MCF 10A (cell line): ENCODE data around the gene SKIC2. TPM values are rescaled to one million over a fixed set of nuclear protein-coding genes. Genes with fewer than 3 reads are reported as not detected.
"Not testable (repeated sequence)": the region's sequence is repeated elsewhere in the genome, so short reads cannot be mapped to it uniquely, and the experiment has no call there.

Experiments used
- BruUV-seq: library from RNA; stranded (reverse); fragments of 400-500 nt; replicated peaks from 2 replicates; lab custom pipeline; 2021; lab: Mats Ljungman, UMichigan
- CTCF ChIA-PET: fragments of 300-600 bp; sonication (Branson Sonifier 250); formaldehyde crosslinking; extraction: SDS; loops from one replicate; lab custom pipeline; 2021; ENCODE audit warnings: antibody characterized with exemption, inconsistent platforms; lab: Yijun Ruan, JAX
- POLR2A ChIA-PET: fragments of 300-600, 350-650 bp; sonication (Branson Sonifier 250); formaldehyde crosslinking; extraction: SDS; loops from one replicate; lab custom pipeline; 2020; ENCODE audit warnings: antibody characterized with exemption, inconsistent platforms; lab: Yijun Ruan, JAX
- DNase-seq: peaks from one replicate; pipeline ENCODE4 v3.0.0-alpha.2; 2018; ENCODE audit not compliant: unreplicated experiment
- H3K27ac Mint-ChIP-seq: one replicate; pipeline ENCODE4 v1.8.0; 2022; ENCODE audit warnings: mild to moderate bottlenecking, low read depth, mixed read lengths; ENCODE audit not compliant: unreplicated experiment
- H3K27me3 Mint-ChIP-seq: one replicate; pipeline ENCODE4 v1.8.0; 2022; ENCODE audit warnings: mixed read lengths; ENCODE audit not compliant: insufficient read depth, unreplicated experiment
- H3K36me3 Mint-ChIP-seq: one replicate; pipeline ENCODE4 v1.8.0; 2022; ENCODE audit warnings: mild to moderate bottlenecking, moderate library complexity, mixed read lengths; ENCODE audit not compliant: insufficient read depth, unreplicated experiment
- H3K4me1 Mint-ChIP-seq: one replicate; pipeline ENCODE4 v1.8.0; 2022; ENCODE audit warnings: mixed read lengths; ENCODE audit not compliant: insufficient read depth, unreplicated experiment
- H3K4me3 Mint-ChIP-seq: one replicate; pipeline ENCODE4 v1.8.0; 2022; ENCODE audit warnings: mild to moderate bottlenecking, moderate library complexity, mixed read lengths; ENCODE audit not compliant: unreplicated experiment
- H3K9me3 Mint-ChIP-seq: one replicate; pipeline ENCODE4 v1.8.0; 2022; ENCODE audit warnings: mixed read lengths; ENCODE audit not compliant: unreplicated experiment
- intact Hi-C: fragments of 100-400 bp; cut with micrococcal nuclease; formaldehyde crosslinking; loops from 2 replicates; pipeline ENCODE4 v1.14.1; 2022
- total RNA-seq: library from RNA; stranded (reverse); gene quantifications from 2 replicates; pipeline ENCODE4 v1.2.3, GENCODE V29; 2022

The SKIC2 gene
- total RNA-seq, 1 experiment from 2014 or later: 53.1 TPM

- intact Hi-C loops, DNase-seq, BruUV-seq, H3K27ac Mint-ChIP-seq, H3K36me3 Mint-ChIP-seq, H3K4me1 Mint-ChIP-seq, CTCF ChIA-PET, POLR2A ChIA-PET, H3K9me3 Mint-ChIP-seq, H3K4me3 Mint-ChIP-seq, H3K27me3 Mint-ChIP-seq: not testable (repeated sequence)
These were observed 37.4 kb downstream of the SKIC2 start for GRCh38 chr6:31996385-31996784.

- H3K27ac Mint-ChIP-seq, H3K27me3 Mint-ChIP-seq, H3K4me1 Mint-ChIP-seq, DNase-seq, H3K36me3 Mint-ChIP-seq, CTCF ChIA-PET, intact Hi-C loops, H3K9me3 Mint-ChIP-seq, H3K4me3 Mint-ChIP-seq, POLR2A ChIA-PET, BruUV-seq: not testable (repeated sequence)
These were observed 43.7 kb downstream of the SKIC2 start for GRCh38 chr6:32002546-32003268.

DNA sequence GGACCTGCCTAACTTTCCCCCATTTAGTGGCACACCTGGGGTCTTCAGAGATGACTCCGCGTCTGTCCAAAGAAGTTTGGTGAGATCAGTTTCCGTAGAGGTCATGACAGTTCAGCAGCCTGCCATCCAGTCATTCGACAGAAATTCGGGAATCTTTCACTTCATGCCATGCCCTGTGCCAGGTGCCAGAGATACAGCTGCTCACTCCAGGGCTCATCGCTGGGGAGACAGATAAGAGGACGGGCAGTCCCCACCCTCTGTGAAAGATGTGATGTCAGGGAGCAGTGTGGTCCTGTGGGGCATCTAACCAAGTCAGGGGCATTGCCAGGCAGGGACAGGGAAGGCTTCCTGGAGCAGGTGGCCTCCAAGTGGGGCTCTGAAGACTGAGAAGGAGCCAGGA lies 44.3 kb downstream of the SKIC2 start:
- H3K36me3 Mint-ChIP-seq, H3K27me3 Mint-ChIP-seq, CTCF ChIA-PET, intact Hi-C loops, H3K4me3 Mint-ChIP-seq, DNase-seq, BruUV-seq, H3K27ac Mint-ChIP-seq, POLR2A ChIA-PET, H3K4me1 Mint-ChIP-seq, H3K9me3 Mint-ChIP-seq: not testable (repeated sequence)

DNA sequence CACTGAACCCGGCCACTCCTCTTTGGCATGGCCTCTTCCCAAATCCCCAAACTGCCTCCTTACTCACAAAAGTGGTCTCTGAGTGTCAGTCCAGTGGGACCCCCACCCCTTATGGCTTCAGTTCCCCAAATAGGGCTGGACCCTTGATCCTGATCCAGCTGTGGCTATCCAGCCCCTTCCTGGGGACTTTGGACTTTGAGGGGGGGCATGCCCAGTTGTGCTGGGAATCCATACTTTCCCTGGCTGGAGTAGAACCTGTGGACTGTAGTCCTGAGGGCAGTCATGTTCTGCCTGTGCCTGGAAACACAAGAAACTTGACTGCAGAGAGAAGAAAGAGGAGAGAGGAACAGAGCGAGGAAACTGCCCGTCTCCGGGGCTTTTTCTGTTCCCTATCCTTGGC lies 45.4 kb downstream of the SKIC2 start:
- BruUV-seq, CTCF ChIA-PET, H3K36me3 Mint-ChIP-seq, H3K4me1 Mint-ChIP-seq, DNase-seq, H3K27ac Mint-ChIP-seq, H3K4me3 Mint-ChIP-seq, H3K9me3 Mint-ChIP-seq, intact Hi-C loops, H3K27me3 Mint-ChIP-seq, POLR2A ChIA-PET: not testable (repeated sequence)

GRCh38 chr6:32004864-32005537 lies 46.0 kb downstream of the SKIC2 start:
- CTCF ChIA-PET, POLR2A ChIA-PET, BruUV-seq, H3K4me3 Mint-ChIP-seq, H3K27me3 Mint-ChIP-seq, intact Hi-C loops, H3K9me3 Mint-ChIP-seq, H3K27ac Mint-ChIP-seq, DNase-seq, H3K4me1 Mint-ChIP-seq, H3K36me3 Mint-ChIP-seq: not testable (repeated sequence)

- POLR2A ChIA-PET, intact Hi-C loops, DNase-seq, H3K4me3 Mint-ChIP-seq, BruUV-seq, CTCF ChIA-PET, H3K9me3 Mint-ChIP-seq, H3K27ac Mint-ChIP-seq, H3K36me3 Mint-ChIP-seq, H3K27me3 Mint-ChIP-seq, H3K4me1 Mint-ChIP-seq: not testable (repeated sequence)
These were observed 46.5 kb downstream of the SKIC2 start for GRCh38 chr6:32005538-32005880.

- H3K27ac Mint-ChIP-seq, H3K27me3 Mint-ChIP-seq, BruUV-seq, H3K36me3 Mint-ChIP-seq, H3K9me3 Mint-ChIP-seq, H3K4me3 Mint-ChIP-seq, DNase-seq, POLR2A ChIA-PET, CTCF ChIA-PET, H3K4me1 Mint-ChIP-seq, intact Hi-C loops: not testable (repeated sequence)
These were observed 47.1 kb downstream of the SKIC2 start for GRCh38 chr6:32005991-32006529.

DNA sequence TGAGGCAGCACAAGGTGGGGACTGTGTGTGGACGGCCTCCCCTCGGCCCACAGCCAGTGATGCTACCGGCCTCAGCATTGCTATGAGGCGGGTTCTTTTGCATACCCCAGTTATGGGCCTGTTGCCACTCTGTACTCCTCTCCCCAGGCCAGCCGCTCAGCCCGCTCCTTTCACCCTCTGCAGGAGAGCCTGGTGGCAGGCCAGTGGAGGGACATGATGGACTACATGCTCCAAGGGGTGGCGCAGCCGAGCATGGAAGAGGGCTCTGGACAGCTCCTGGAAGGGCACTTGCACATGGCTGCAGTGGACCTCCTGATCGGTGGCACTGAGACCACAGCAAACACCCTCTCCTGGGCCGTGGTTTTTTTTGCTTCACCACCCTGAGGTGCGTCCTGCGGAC lies 48.1 kb downstream of the SKIC2 start:
- intact Hi-C loops, H3K36me3 Mint-ChIP-seq, H3K27ac Mint-ChIP-seq, H3K27me3 Mint-ChIP-seq, H3K4me1 Mint-ChIP-seq, CTCF ChIA-PET, POLR2A ChIA-PET, BruUV-seq, H3K9me3 Mint-ChIP-seq, H3K4me3 Mint-ChIP-seq, DNase-seq: not testable (repeated sequence)

DNA sequence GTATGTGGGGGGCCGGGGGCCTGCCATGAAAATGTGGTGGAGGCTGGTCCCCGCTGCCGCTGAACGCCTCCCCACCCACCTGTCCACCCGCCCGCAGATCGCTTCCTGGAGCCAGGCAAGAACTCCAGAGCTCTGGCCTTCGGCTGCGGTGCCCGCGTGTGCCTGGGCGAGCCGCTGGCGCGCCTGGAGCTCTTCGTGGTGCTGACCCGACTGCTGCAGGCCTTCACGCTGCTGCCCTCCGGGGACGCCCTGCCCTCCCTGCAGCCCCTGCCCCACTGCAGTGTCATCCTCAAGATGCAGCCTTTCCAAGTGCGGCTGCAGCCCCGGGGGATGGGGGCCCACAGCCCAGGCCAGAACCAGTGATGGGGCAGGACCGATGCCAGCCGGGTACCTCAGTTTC lies 49.1 kb downstream of the SKIC2 start:
- H3K4me3 Mint-ChIP-seq, intact Hi-C loops, DNase-seq, H3K36me3 Mint-ChIP-seq, CTCF ChIA-PET, H3K27me3 Mint-ChIP-seq, H3K4me1 Mint-ChIP-seq, H3K9me3 Mint-ChIP-seq, POLR2A ChIA-PET, BruUV-seq, H3K27ac Mint-ChIP-seq: not testable (repeated sequence)
